ENCODE data around the gene HEXD.
"Not testable (repeated sequence)": the region's sequence is repeated elsewhere in the genome, so short reads cannot be mapped to it uniquely, and the experiment has no call there.

The HEXD gene

DNA sequence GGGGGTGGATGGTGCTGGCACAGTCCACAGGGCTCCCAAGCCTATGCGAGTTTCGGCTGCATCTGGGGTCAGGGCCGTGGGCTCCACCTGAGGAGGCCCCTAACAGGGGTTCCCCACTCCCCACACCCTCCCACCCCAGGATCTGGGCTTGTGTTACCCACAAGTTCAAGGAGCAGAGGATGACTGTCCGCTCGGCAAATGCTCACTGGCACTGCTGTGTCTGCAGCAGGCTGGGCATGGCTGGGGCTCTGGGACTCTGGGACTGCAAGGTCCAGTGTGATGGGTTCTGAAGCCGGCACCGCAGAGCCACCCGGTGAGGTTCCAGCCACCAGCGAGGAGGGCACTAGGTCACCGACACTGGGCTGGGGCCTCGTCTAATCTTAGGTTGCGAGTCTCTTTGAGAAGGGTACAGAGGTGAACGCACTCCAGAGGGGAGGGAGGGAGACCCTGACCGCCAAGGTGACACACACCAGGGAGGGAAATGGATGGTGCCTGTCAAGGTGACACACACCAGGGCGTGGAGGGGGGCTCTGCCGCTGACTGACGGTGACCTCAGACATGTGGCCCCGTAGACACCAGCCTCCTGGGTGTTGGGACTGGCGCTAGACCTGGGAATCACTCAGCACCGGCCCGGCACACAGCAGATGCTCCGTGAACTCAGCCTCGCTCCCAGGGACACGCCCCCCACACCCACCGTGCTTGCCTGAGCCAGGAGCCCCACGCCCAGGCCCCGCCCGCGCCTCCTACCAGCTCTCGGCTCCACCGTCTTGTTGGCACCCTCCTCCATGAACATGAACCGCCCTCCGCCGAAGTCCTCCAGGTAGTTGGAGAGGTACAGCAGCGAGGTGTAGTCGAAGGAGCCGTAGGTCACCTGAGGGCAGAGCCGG is 20.5 kb upstream of the HEXD start:
- DNase-seq: no peak

GRCh38 chr17:82399041-82399441 is 19.1 kb upstream of the HEXD start:
- no peak for DNase-seq

DNA sequence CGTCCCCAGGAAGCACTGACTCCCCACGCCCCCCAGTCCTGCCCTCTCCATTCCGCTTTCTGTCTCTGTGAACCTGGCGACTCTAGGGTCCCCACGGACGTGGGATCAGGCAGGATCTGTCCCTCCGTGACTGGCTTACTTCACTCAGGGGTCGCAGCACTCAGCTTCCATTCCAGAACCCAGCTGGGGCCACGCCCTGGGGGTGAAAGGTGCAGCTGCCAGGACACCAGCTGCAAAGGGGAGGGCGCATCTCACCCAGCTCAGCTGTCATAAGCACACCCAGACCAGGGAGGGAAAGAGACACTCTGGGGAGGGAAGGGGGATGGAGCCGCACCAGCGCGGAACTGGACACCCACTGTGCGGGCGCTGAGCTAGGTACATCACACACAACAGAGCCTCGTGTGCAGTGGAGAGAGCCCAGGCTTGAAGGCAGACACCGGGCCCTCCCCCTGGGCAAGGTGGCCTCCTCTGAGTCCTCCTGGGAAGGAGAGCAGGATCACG is 18.5 kb upstream of the HEXD start:
- peak; percentile 30 for DNase-seq

DNA sequence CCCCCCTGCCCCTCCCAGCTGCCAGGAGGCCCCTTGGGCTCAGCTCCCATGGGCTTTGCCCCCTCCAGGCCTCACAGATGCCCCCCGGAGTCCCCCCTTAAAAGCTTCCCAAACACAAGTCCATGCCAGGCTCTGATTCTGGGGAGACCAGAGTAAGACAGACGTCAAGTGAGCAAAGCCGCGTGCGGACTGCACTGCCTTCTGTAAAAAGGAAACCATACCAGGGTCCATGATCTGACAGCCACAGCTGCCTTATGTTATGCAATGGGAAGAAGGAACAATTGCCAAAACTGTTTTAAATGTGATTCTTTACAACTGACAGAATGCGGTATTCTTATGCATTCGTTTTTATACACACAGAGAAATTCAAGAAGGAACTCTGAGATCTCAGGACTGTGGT is 17.9 kb upstream of the HEXD start:
- no peak for DNase-seq

GRCh38 chr17:82400830-82401229 is 17.3 kb upstream of the HEXD start:
- no peak for DNase-seq

DNA sequence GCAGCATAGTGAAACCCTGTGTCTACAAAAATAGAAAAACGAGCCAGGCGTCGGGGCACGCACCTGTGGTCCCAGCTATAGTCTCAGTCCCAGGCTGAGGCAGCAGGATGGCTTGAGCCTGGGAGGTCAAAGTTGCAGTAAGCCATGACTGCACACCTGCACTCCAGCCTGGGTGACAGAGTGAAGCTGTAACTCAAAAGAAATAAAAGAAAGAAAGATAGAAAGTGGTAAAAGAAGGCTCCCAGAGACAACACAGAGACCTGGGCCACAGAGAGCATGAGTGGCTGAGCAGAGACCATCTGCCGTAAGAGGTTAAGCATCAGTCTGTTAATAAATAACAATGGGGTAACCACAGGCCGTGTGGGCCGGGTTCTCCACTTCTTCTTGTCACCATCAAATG is 15.3 kb upstream of the HEXD start:
- DNase-seq: no peak

GRCh38 chr17:82403662-82404660 is 14.2 kb upstream of the HEXD start:
- no peak for DNase-seq

- no peak for DNase-seq
These were observed 13.1 kb upstream of the HEXD start for GRCh38 chr17:82405051-82405450.

- DNase-seq: no peak
These were observed 11.9 kb upstream of the HEXD start for GRCh38 chr17:82406131-82406671.

GRCh38 chr17:82407255-82407654 is 10.9 kb upstream of the HEXD start:
- DNase-seq: no peak

DNA sequence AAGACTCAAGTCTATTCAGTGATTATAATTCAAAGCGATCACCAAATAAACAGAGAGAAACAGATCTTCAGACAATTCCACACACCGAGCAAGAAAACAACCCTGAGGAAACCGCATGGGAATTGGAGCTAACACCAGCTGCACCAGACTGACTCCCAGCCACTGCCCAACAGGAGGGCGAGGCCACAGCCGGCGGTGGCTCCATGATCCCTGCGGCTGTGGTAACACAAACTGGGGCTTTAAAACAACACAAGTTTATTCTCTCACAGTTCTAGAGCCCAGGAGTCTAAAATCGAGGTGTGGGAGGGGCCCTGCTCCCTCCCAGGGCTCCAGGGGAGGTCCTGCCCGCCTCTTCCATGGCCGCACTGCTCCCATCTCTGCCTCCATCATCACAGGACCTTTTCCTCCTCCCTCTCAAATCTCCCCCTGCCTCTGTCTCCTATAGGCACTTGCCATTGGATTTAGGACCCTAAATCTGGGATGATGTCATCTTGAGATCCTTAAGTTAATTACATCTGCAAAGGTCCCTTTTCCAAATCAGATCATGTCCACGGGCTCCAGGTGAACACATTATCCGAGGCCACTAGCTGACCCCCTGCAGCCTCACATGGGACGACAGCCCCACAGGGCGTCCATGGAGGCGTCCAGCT is 9.7 kb upstream of the HEXD start:
- no peak for DNase-seq

DNA sequence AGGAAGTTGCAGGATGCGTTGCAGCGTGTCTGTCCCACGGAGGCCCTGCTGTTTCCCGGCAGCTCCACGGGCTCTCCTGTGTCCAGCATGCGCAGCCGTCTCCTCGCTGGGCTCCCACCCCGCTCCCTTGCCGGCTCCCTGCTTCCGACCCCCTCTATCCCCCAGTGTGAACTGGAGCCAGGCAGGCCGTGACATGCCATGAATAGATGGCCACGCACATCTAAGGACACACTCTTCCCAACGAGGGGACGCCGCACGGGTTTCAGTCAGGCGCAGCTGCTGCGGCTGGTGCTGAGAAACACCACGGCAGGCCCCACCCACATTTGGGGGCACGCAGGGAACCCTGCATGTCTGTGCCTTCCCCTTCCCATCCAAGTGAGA is 9.2 kb upstream of the HEXD start:
- DNase-seq: no peak

GRCh38 chr17:82410014-82410716 is 8.0 kb upstream of the HEXD start:
- no peak for DNase-seq

GRCh38 chr17:82411396-82412053 is 6.6 kb upstream of the HEXD start:
- DNase-seq: no peak

DNA sequence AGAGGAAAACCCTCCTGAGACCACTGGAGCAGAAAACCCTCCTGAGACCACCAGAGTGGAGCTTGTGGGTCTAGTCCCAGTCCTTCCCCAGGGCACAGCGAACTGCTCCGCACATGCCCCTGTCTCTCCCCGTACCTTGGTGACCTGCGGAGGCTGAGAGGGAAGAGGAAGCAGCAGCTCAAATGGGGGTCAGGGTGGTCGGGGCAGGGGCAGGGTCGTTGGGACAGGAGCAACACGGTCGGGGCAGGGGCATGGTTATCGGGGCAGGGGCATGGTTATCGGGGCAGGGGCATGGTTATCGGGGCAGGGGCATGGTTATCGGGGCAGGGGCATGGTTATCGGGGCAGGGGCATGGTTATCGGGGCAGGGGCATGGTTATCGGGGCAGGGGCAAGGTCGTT is 6.1 kb upstream of the HEXD start:
- not testable (repeated sequence) for DNase-seq

DNA sequence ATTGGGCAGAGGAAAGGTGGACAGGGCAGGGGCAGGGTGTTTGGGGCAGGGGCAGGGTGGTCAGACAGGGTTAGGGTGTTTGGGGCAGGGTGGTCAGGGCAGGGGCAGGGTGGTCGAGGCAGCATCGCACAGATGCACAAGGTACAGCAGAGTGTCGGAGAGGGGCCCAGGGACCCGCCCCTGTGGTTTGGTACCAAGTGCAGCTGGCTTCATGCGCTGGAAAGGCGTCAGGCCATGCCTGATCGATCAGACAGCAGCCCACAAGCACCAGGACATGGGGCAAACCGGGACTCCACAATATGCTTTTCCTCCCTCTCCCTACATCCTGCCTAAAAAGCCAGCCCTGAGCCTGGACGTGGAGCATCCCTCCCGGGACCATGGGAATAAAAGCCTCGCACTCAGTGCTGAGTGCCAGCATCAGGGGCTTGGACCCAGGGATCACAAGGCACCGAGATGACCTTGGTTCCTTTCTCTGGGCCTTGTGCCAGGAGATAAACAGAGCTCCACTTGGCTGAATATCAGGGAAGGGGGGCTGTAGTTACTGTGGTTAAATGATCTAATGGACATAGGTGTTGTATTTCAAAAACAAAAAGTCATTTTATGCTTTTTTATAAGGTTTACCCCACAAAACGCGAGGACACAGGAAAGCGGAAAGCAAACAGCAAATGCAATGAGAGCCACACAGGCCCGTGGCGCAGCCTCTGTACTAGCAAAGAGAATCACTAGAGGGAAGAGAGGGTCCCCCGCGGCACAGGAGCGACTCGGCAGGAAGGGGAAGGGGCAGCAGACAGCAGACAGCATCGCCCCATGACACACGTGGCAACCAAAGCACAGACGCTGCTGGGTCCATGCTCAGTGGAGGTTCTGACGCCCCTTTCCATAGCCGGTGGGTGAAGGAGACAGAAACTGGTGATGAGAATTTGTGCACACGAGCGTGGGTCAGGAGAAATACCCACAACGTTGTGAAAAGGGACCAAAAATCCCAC is 5.3 kb upstream of the HEXD start:
- no peak for DNase-seq

- DNase-seq: no peak
These were observed 3.4 kb upstream of the HEXD start for GRCh38 chr17:82414548-82415281.

- DNase-seq: no peak
These were observed 2.8 kb upstream of the HEXD start for GRCh38 chr17:82415336-82415735.

DNA sequence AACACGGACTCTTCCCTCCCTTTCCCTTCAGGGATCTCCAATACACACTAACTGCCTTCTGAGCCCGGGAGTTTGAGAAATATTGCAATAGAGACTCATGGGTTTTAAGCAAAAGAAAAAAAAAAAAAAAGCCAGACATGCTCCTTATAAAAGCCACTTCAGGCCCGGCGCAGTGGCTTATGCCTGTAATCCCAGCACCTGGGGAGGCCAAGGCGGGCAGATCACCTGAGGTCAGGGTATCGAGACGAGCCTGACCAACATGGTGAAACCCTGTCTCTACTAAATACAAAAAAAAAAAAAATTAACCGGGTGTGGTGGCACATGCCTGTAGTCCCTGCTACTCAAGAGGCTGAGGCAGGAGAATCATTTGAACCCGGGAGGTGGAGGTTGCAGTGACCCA is 2.4 kb upstream of the HEXD start:
- no peak for DNase-seq

GRCh38 chr17:82416264-82416663 is 1.9 kb upstream of the HEXD start:
- DNase-seq: no peak

Data from NCI-H524 treated with DMSO at 0.1 percent for 48 hours (cell line).